ENCODE measurements around the gene ROBO2. TPM values are rescaled to one million over a fixed set of nuclear protein-coding genes. Genes with fewer than 3 reads are reported as not detected.

The ROBO2 gene
- total and polyA plus RNA-seq, 2 experiments from 2014 or later = 1.5 to 7.8 TPM

- TF ChIP-seq, protein P1, sequence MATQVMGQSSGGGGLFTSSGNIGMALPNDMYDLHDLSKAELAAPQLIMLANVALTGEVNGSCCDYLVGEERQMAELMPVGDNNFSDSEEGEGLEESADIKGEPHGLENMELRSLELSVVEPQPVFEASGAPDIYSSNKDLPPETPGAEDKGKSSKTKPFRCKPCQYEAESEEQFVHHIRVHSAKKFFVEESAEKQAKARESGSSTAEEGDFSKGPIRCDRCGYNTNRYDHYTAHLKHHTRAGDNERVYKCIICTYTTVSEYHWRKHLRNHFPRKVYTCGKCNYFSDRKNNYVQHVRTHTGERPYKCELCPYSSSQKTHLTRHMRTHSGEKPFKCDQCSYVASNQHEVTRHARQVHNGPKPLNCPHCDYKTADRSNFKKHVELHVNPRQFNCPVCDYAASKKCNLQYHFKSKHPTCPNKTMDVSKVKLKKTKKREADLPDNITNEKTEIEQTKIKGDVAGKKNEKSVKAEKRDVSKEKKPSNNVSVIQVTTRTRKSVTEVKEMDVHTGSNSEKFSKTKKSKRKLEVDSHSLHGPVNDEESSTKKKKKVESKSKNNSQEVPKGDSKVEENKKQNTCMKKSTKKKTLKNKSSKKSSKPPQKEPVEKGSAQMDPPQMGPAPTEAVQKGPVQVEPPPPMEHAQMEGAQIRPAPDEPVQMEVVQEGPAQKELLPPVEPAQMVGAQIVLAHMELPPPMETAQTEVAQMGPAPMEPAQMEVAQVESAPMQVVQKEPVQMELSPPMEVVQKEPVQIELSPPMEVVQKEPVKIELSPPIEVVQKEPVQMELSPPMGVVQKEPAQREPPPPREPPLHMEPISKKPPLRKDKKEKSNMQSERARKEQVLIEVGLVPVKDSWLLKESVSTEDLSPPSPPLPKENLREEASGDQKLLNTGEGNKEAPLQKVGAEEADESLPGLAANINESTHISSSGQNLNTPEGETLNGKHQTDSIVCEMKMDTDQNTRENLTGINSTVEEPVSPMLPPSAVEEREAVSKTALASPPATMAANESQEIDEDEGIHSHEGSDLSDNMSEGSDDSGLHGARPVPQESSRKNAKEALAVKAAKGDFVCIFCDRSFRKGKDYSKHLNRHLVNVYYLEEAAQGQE (IDR thresholded peaks at IDR 0.05; ENCODE audit: unreplicated experiment) = no peak
- TF ChIP-seq EZH2 (IDR thresholded peaks at IDR 0.05; ENCODE audit: low read depth, unreplicated experiment) (no peak), ETS1 (IDR thresholded peaks at IDR 0.05) (no peak), POLR2AphosphoS5 (IDR thresholded peaks at IDR 0.05; ENCODE audit: low read depth) (no peak), ZNF331 (CRISPR knock-in tag; IDR thresholded peaks at IDR 0.05; ENCODE audit: low read depth) (no peak), NANOG (IDR thresholded peaks at IDR 0.05; ENCODE audit: borderline replicate concordance) (no peak)
- TF ChIP-seq, protein P2, sequence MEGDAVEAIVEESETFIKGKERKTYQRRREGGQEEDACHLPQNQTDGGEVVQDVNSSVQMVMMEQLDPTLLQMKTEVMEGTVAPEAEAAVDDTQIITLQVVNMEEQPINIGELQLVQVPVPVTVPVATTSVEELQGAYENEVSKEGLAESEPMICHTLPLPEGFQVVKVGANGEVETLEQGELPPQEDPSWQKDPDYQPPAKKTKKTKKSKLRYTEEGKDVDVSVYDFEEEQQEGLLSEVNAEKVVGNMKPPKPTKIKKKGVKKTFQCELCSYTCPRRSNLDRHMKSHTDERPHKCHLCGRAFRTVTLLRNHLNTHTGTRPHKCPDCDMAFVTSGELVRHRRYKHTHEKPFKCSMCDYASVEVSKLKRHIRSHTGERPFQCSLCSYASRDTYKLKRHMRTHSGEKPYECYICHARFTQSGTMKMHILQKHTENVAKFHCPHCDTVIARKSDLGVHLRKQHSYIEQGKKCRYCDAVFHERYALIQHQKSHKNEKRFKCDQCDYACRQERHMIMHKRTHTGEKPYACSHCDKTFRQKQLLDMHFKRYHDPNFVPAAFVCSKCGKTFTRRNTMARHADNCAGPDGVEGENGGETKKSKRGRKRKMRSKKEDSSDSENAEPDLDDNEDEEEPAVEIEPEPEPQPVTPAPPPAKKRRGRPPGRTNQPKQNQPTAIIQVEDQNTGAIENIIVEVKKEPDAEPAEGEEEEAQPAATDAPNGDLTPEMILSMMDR (conservative IDR thresholded peaks at IDR 0.05; ENCODE audit: low read depth in 2 of 2) = no peak
Measured at GRCh38 chr3:77530870-77531269, 491.0 kb downstream of the ROBO2 start (continued).

DNA sequence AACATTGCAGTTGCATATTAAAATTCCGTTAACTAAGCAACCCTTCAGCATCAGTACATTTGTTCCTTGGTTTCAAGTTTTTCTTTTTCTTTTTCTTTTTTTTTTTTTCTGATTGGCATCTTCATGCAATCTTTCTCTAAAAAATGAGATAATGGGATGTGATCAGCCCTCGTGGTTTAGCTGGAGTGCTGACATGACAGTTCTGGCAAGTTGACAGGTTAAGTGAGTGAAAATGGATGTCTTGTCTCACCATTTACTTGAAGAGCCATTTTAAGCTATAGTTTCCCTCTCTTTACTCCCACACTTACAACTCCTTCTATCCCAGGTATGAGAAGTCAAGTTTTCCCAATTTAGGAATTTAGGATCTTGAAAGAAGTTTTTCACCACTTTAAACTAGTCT, 495.2 kb downstream of the ROBO2 start:
- peaks cover 7% of the 10 kb centered on the region for H3K4me1 Mint-ChIP-seq
- no peaks in the 10 kb centered on the region for H3K27me3 Mint-ChIP-seq (ENCODE audit: insufficient read depth, low read depth, poor library complexity)
- no peak overlapping the region for H3K4me2 ChIP-seq
- no peaks in the 10 kb centered on the region for H4K20me1 ChIP-seq (replicated peaks; ENCODE audit: insufficient read depth)
- no peaks in the 10 kb centered on the region for H3F3A ChIP-seq (replicated peaks; ENCODE audit: low read depth)
- peaks cover 8% of the 10 kb centered on the region; the same call in 2 of the 3 replicates for H3K9me3 Mint-ChIP-seq
- DNase-seq (ENCODE audit: low spot score) = no peak
- no peak overlapping the region for H3K27ac ChIP-seq (ENCODE audit: low read depth)
- H3K9me2 ChIP-seq (ENCODE audit: insufficient read depth) = no peaks in the 10 kb centered on the region
- H3K27me3 ChIP-seq (ENCODE audit: insufficient read depth) = no peaks in the 10 kb centered on the region
- H3K36me3 ChIP-seq (ENCODE audit: insufficient read depth) = no peaks in the 10 kb centered on the region
- H3K36me3 Mint-ChIP-seq (ENCODE audit: low read depth) = peaks cover 11% of the 10 kb centered on the region; the same call in 2 of the 3 replicates
- H3K79me2 ChIP-seq (replicated peaks; ENCODE audit: insufficient read depth) = no peaks in the 10 kb centered on the region
- H3K4me3 ChIP-seq = no peak overlapping the region
- no peak overlapping the region for H3K4me3 Mint-ChIP-seq
- no peak overlapping the region for H2AFZ ChIP-seq
- ATAC-seq = no peak
- H3K27ac Mint-ChIP-seq = no peak overlapping the region
- 0 out of 2 replicates have a peak, but pooled peaks cover 5% of the 10 kb centered on the region for H3K4me1 ChIP-seq (ENCODE audit: insufficient read depth)
- TF ChIP-seq, protein P3, sequence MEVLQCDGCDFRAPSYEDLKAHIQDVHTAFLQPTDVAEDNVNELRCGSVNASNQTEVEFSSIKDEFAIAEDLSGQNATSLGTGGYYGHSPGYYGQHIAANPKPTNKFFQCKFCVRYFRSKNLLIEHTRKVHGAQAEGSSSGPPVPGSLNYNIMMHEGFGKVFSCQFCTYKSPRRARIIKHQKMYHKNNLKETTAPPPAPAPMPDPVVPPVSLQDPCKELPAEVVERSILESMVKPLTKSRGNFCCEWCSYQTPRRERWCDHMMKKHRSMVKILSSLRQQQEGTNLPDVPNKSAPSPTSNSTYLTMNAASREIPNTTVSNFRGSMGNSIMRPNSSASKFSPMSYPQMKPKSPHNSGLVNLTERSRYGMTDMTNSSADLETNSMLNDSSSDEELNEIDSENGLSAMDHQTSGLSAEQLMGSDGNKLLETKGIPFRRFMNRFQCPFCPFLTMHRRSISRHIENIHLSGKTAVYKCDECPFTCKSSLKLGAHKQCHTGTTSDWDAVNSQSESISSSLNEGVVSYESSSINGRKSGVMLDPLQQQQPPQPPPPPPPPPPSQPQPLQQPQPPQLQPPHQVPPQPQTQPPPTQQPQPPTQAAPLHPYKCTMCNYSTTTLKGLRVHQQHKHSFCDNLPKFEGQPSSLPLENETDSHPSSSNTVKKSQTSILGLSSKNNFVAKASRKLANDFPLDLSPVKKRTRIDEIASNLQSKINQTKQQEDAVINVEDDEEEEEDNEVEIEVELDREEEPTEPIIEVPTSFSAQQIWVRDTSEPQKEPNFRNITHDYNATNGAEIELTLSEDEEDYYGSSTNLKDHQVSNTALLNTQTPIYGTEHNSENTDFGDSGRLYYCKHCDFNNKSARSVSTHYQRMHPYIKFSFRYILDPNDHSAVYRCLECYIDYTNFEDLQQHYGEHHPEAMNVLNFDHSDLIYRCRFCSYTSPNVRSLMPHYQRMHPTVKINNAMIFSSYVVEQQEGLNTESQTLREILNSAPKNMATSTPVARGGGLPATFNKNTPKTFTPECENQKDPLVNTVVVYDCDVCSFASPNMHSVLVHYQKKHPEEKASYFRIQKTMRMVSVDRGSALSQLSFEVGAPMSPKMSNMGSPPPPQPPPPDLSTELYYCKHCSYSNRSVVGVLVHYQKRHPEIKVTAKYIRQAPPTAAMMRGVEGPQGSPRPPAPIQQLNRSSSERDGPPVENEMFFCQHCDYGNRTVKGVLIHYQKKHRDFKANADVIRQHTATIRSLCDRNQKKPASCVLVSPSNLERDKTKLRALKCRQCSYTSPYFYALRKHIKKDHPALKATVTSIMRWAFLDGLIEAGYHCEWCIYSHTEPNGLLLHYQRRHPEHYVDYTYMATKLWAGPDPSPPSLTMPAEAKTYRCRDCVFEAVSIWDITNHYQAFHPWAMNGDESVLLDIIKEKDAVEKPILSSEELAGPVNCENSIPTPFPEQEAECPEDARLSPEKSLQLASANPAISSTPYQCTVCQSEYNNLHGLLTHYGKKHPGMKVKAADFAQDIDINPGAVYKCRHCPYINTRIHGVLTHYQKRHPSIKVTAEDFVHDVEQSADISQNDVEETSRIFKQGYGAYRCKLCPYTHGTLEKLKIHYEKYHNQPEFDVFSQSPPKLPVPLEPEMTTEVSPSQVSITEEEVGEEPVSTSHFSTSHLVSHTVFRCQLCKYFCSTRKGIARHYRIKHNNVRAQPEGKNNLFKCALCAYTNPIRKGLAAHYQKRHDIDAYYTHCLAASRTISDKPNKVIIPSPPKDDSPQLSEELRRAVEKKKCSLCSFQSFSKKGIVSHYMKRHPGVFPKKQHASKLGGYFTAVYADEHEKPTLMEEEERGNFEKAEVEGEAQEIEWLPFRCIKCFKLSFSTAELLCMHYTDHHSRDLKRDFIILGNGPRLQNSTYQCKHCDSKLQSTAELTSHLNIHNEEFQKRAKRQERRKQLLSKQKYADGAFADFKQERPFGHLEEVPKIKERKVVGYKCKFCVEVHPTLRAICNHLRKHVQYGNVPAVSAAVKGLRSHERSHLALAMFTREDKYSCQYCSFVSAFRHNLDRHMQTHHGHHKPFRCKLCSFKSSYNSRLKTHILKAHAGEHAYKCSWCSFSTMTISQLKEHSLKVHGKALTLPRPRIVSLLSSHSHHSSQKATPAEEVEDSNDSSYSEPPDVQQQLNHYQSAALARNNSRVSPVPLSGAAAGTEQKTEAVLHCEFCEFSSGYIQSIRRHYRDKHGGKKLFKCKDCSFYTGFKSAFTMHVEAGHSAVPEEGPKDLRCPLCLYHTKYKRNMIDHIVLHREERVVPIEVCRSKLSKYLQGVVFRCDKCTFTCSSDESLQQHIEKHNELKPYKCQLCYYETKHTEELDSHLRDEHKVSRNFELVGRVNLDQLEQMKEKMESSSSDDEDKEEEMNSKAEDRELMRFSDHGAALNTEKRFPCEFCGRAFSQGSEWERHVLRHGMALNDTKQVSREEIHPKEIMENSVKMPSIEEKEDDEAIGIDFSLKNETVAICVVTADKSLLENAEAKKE (CRISPR knock-in tag; IDR thresholded peaks at IDR 0.05) = no peak
- TF ChIP-seq POLR2AphosphoS5 (IDR thresholded peaks at IDR 0.05; ENCODE audit: low read depth) (no peak), ZNF114 (CRISPR knock-in tag; IDR thresholded peaks at IDR 0.05) (no peak), JUNB (IDR thresholded peaks at IDR 0.05; ENCODE audit: unreplicated experiment) (no peak), EZH2phosphoT487 (IDR thresholded peaks at IDR 0.05; ENCODE audit: unreplicated experiment) (no peak), STAT1 (IDR thresholded peaks at IDR 0.05; ENCODE audit: unreplicated experiment) (no peak), EZH2 (IDR thresholded peaks at IDR 0.05; ENCODE audit: low read depth, unreplicated experiment) (no peak), ZNF331 (CRISPR knock-in tag; IDR thresholded peaks at IDR 0.05; ENCODE audit: low read depth) (no peak)
